HG03565 (cell line): Measurements from ENCODE around the gene SMARCB1.
"Not testable (repeated sequence)": the region's sequence is repeated elsewhere in the genome, so short reads cannot be mapped to it uniquely, and the experiment has no call there.

Experiments
- ATAC-seq: cut with Tn5 transposase; IDR thresholded peaks from one replicate; pipeline ENCODE4 v1.9.1; 2021; ENCODE audit warnings: mild to moderate bottlenecking, moderate library complexity; ENCODE audit not compliant: unreplicated experiment

SMARCB1 gene

DNA sequence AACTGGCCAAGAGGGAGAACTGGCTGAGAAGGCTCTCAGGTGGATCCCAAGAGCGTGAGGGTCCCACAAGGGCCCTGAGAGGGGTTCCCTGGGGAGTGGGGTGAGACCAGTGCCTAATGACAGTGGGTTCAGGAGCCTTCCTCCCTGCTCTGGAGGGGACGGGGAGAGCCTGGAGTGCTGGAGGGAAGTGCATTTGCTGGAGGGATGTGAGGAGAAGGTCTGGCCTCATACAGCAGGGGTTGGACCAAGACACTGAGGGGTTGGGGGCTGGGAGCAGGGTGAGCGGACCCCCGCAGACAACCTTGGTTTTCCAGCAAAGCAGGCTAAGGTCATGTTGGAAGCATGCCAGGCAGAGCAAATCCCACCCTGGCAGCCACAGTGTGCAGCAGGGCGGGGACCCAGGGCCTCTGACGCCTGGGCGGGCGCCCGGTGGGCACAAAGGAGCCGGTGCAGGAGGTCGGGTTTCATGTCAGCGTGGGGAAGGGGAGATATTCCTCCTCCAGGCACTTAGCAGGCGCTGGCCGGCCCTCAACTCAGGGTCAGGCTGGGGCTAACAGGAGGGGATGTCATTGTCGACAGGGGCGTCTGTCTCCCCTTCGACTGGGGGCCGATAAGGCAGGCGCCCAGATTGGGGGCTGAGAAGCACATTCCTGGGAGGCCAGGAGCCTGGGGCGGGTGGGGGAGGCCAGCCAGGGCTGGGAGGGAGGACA is 55.1 kb downstream of the SMARCB1 start:
- no peak for ATAC-seq

DNA sequence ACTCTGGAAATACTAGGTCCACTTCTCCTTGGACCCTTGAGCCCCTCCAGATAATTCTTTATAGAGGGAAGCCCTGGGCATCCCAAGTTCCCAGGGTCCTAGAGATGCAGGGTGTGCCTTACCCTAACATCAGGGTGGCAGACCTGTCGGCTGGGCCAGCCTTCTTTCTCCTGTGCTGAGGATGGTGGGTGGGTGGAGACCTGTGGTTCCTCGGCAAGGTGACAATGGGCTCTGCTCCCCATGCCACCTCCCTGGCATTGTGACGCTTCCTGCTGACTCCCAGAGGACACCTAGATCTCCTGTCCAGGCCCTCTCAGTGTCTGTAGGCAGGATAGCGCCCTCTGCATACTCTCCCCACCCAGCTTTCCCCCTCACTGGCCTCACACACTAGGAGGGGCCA is 55.8 kb downstream of the SMARCB1 start:
- ATAC-seq, result no peak

DNA sequence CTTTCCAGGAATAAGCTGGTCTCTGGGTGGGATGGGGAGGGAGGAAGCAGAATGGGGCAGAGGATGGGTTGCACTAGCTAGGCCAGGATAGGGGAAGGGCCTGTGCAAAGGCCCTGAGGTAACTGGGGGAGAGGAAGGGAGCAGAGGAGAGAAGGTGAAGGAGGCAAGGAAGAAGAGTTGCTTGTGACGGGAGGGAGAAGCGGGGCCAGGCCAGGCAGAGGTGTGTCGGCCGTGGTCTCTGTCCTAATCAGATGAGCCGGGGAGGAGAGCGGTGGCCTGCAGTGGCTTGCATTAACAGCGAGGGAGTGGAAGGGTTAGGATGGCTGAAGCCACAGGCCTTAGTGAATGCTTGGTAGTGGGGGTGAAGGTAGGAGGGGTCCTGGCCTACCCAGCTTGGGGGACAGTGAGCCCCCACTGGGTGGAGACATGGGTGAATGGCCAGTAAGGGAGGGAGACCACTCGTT is 58.0 kb downstream of the SMARCB1 start:
- no peak for ATAC-seq

DNA sequence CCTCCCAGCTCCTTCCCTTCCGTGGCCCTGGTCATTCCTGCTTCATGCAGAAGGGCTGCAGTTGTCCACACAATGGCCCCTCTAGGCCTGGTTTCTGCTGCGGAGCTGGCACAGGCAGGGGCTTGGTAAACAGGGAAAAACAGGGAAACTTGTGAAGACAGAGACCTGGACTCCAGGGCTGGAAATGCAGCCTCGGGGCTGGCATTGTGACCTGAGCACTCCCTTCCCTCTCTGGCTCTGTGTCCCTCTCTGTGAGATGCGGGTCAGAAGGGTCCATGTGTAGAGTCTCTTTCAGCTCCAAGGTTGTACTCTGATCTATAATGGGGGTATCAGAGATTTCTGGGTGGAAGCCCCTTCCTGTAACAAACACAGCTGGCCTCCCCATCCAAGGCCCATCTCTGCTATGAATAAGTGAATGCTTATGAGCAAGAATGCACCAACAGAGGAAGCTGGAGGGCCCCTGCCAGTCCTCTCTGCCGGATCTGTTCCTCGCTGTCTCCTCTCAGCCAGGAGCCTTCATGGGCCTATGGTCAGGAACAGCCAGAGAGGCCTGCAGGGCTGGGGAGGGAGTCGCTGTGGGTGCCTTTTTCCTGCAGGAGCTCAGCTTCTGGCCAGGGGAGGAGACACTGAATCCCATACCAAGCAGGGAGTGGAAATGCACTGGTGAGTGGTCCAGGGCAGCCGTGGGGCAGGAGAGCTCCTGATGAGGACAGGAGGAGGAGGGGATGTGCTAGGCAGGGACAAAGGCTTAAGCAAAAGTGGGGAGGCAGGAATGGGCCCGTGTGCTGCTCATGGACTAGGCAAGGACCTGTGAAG is 58.7 kb downstream of the SMARCB1 start:
- no peak for ATAC-seq

DNA sequence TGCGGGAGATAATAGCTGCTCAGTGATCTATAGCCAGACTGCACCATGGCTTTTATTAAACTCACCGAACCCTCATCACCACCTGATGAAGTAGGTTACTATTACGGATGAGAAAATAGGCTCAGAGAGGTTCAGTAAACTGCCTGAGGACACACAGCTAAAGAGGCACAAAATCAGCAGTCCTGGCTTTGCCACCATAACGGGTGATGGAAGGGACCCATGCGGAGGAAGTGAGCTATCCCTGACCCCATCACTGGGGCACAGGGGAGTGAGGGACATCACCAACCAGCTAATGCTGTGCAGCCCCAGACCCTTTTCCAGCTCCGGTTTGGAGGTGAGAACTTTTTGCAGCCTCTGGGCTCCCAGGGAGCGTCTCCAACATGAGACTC is 59.3 kb downstream of the SMARCB1 start:
- no peak for ATAC-seq

DNA sequence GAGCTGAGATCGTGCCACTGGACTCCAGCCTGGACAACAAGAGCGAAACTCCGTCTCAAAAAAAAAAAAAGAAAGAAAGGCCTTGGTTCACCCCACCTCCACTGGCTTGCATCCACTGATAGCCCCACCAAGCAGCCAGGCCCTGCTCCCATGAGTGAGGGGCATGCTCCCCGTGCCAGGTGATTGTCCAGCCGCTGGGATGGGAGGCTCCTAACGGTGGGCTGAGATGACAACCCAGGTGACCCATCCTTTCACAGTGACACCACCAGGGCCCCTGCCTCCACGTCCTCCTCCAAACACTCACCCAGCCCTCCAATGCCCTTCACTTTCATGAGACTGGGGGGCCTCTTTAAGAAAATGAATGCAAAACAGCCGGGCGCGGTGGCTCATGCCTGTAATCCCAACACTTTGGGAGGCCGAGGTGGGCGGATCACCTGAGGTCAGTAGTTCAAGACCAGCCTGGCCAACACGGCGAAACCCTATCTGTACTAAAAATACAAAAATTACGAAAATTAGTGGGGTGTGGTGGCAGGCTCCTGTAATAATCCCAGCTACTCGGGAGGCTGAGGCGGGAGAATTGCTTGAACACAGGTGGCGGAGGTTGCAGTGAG is 60.6 kb downstream of the SMARCB1 start:
- no peak for ATAC-seq

DNA sequence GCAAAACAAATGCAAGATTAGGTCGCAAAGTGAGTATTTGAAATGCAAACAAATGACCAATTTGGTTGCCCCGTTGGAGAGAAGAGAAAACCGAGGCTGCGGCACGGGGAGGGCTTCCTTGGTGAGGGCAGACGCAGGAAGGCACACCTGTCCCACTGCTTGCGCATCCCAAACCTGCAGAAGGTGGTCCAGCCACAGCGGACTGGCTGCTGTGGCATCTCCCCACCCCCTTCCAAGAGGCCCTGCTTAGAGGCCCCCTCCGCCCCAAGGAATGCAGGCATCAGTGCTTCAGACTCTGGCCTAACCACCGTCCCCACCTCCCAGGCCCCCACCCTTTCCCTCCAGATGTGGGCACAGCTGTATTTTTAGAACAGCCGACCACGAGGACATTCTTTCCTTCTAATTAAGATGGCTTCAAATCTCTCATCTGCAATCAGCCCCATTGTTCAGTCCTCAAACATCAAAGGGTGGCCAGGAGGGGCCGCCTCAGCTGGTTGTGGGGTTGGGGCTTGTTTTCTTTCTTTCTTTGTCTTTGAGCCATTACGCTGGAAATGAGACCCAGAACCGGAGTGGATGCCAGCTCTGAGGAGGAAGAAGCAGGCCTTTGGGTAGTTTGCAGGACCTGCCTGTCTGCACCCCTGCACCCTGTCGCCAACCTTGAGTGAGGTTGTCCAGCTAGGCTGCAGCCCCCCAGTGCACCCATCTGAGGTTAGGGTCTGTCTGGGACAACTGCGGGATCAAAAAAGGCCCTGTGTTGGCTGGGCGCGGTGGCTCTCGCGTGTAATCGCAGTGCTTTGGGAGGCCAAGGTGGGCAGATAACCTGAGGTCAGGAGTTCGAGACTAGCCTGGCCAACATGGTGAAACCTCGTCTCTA is 61.5 kb downstream of the SMARCB1 start:
- no peak for ATAC-seq

DNA sequence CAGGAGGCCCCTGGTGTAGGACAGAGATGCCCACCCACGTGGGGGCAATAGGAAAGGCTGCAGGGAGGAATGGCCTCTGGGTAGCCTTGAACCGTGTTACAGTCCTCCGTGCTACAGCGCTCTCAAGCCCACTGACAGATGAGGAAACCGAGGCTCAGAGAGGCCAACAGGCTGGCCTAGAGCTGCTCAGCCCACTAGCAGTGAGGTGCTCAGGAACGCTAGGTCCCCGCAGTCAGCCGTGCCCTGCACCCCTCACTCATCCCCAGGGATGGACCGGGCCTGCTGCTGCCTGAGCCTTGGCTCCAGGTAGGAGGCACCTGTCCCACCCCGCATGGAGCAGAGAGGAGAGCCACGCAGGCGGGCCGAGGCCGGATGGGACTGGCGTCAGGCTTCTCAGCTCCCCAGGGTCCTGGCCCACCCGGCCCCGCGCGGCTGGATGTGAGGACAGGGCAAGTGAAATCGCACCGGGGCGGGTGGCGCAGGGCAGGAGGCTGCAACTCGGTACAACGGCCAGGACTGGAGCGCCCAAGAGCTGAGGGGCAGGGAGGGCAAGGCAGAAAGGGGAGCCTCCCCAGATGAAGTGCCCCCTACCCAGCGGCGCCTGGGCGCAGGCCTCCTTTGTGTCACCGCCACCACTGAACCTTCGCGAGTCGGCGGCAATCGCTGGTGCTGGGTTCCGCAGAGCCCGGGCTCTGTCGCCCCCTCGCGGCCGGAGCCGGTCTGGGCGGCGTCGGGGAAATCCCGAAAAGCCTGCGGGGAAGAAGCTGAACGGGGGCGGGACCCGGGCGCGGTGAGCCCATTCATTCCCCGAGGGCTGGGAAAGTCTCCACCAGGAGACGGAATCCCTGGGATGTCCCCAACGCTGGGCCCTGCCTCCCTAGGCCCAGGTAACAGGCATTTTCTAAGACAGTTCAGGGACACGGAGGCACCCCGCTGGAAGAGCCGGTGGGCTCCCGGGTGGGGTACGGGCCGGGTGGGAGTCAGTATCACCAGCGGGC is 62.5 kb downstream of the SMARCB1 start:
- no peak for ATAC-seq

DNA sequence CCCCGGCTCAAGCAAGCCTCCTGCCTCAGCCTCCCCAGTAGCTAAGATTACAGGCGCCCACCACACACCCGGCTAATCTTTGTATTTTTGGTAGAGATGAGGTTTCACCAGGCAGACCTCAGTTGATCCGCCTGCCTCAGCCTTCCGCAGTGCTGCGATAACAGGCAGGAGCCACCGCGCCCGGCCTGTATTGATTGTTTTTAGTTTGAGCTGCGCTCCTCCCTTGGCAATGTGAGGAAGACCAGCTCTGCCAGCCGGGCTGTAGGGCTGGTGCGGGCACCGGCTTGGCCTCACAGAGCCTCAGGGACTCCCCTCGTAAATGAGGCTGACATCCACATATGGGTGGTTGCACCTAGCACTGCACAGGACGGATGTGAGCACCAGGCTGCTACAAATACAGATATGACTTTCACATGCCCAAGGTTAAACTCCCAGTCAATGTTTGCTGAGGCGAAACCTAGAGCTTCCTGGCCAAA is 63.4 kb downstream of the SMARCB1 start:
- no peak for ATAC-seq

DNA sequence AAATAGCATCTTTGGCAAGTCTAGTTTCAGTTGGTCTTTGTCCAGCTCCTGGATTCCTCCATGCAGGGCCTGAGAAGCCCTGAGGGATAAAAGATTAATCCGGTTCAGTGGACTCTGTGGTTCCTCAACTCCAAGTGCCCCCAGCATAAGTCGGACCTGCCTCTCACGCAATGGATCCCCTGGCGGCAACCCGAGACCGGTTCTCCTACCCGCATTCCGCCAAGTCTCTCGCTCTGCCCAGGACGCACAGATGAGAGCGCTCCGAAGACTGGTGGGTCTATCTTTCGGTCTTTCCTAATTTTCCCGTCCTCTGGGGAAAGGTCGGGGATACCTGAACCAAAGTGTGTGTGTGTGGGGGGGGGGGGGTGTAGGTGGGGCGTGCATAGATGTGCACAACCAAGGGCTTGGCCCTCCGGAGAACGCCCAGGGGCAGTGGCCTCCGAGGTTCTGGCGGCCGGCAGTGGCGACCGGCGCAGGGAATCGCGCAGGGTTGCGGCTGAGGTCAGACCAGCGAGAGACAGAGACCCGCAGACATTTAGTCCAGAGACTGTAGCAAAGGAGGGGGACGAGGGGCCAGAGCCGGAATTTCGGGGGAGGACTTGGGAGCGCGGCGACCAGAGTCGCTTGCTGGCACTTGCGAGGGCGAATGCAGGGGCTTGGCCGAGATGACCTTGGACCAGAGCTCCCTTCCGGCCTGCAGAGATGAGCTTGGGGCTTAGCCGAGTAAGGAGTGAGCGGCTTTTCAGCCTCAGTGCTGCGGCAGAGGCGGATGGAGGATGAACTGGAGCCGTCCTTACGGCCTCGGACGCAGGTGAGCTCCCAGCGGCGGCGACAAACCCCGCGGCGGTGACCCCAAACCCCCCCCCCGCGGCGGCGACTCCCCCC is 70.2 kb downstream of the SMARCB1 start:
- ATAC-seq, result peak; percentile 20

DNA sequence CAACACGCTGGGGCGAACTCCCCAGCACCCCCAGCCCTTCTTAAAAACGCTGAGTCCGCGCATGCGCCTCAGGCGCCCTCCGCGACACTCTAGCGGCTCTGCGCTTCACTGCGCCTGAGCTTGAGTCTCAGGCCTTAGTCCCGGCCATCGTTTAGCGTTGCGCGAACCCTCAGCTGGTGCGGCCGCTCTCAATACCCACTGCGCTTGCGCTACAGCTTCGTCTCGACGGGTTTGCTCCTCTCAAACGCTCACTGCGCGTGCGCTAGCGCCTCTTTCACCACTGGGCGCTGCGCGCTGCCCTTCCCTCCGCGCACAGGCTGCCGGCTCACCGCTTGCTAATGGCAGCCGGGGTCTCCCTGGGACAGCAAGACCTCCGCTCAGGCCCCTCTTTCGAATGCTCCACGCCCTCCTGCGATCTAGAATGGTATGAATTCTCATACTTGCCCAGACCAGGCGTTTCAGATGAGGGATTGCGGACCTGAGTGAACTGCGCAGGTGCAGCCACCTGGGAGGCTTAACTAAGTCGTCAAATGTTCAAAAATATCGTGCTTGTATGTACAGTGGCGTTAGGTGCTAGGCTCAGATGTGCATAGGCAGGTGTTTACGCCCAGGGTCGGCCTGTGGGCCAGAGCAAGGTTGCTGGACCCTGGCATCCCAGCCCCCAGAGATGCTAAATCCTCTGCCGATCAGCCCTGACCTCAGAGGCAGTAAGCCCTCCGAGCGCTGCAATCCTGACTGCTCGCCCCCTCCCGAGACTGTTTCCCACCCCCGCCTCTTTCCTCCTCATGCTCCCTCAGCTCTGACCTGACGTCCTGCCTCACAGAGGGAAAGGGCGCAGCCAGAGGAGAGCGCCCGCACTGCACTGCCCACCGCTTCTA is 71.1 kb downstream of the SMARCB1 start, which contains the start of gene SLC2A11:
Gene SLC2A11, plus strand, starts transcription at position 270 of the 878 bp plus-strand sequence. Its CDS starts 125 bp downstream, at position 395.
- peak; percentile 91 for ATAC-seq

DNA sequence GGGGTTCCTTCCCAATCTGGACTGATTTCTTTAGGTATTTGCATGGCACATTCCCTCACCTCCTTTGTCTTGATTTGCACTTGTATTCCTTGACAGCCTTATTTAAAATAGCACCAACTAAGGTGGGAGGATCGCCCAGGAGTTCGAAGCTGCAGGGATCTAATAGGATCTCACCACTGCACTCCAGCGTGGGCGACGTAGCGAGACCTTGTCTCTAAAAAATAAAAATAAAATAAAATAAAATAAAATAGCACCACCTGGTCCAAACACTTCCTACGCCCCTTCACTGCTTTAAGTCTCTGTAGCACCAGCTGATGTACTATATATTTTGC is 71.7 kb downstream of the SMARCB1 start:
- ATAC-seq, result no peak

DNA sequence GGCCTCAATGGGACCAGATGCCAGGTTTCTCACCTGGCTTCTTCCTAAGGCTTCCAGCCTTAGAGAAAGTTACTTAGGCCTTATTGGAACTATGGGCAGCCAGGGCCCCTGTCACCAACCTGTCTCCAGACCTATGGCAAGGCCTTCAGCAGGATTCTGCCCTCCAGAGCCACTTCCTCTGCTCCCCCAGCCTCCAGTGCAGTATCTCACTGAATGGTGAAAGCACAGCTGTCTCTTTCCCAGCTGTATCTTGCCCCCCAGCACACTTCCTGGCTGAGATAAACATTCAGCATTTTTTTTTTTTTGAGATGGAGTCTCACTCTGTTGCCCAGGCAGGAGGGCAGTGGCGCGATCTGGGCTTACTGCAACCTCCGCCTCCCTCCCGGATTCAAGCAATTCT is 72.4 kb downstream of the SMARCB1 start:
- no peak for ATAC-seq

DNA sequence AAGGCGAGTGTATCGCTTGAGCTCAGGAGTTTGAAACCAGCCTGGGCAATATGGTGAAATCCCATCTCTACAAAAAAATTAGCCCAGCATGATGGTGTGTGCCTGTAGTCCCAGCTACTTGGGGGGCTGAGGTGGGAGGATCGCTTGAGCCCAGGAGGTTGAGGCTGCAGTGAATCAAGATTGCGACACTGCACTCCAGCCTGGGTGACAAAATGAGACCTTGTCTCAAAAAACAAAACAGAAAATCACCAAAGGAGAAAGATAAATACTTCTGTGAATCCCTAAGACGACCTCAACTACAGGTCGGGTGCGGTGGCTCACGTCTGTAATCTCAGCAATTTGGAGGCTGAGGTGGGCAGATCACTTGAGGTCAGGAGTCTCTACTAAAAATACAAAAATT is 73.4 kb downstream of the SMARCB1 start:
- not testable (repeated sequence) for ATAC-seq

DNA sequence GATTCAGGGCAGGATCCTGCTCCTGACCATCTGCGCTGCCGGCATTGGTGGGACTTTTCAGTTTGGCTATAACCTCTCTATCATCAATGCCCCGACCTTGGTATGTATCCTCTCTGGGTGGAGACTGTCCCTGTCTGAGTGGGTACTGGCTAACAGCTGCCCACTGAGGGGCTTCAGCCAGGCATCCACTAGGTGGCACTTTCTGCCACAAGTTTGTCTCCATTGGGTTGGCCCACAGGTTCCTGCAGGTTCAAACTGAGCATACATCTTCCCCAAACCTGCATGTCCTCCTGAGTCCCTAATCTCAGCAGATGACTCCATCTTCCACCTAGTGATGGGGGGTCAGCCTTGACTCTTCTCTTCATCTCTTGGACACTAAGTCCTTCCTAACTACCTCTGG is 75.3 kb downstream of the SMARCB1 start:
- no peak for ATAC-seq

DNA sequence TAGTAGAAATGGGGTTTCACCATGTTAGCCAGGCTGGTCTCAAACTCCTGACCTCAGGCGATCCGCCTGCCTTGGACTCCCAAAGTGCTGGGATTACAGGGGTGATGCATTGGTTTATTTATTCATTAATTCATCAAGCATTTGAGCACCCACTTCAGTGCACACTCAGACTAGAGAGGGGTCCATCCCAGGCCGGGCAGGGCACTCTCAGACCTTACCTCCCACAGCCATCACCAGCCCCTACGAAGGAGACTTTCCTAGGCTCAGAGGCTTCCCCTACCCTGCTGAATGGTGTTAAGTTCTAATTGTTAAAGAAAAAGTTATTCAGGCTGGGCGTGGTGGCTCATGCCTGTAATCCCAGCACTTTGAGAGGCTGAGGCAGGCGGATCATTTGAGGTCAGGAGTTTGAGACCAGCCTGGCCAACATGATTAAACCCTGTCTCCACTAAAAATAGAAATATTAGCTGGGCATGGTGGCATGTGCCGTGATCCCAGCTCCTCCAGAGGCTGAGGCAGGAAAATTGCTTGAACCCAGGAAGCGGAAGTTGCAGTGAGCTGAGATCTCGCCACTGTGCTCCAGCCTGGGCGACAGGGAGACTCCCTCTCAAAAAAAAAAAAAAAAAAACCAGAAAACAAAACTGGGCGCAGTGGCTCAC is 77.9 kb downstream of the SMARCB1 start:
- not testable (repeated sequence) for ATAC-seq

DNA sequence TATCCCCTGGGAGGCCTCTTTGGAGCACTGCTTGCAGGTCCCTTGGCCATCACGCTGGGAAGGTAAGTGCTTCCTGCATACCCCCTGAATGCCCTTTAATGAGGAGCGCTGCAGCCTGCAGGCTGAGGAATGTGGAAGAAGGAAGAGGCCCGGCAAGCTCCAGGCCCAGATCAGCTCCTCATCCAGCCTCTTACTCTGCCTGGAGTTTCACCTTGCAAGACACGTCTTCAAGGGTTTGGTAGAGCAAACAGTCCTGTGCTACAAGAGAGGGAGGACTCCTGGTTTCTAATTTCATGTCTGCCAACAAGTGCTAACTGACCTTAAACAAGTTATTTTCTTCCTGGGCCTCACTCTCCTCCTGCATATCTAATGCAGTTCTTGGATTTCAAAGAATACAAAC is 81.8 kb downstream of the SMARCB1 start:
- no peak for ATAC-seq
